ENCODE data around the gene CFAP100.

CFAP100 gene

GRCh38 chr3:126370606-126371005 is 24.1 kb upstream of the CFAP100 start:
- Histone ChIP-seq H3K79me2 (ENCODE audit: insufficient read depth, low read length) (no peaks in the 10 kb centered on the region), H3F3A (ENCODE audit: insufficient read depth, low read length) (no peaks in the 10 kb centered on the region)

DNA sequence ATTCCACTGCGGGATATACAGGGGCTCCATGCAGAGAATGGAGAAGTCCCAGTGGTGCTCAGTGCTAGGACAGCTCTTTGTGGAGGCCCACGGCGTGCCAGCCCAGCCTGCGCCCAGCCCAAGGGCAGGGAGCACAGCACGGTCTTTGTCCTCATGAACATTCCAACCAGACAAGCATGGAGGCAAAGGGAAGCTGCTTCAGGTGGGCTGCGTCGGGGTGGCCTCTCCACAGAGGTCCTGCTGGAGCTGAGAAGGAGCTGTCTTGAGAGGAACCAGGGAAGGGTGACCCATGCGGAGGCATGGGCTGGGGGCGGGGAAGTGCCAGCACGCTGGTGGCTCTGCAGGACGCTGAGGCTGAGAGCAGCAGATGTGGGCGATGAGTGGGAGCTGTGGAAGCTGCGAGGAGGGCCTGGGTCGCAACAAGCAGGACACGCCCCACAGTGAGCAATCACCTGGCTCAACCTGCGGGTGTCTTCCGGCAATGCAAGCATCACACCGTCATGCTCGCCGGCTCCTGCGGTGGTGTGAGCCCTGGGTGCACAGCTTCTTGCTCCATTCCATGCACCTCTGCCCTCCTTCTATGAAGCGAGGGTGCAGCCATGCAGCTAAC is 23.5 kb upstream of the CFAP100 start:
- no peak overlapping the region for H3K4me2 ChIP-seq (ENCODE audit: low read length)
- H3K27me3 ChIP-seq (ENCODE audit: insufficient read depth, low read length), result no peaks in the 10 kb centered on the region
- no peak overlapping the region for H3K27ac ChIP-seq (ENCODE audit: low read depth, low read length, poor library complexity, severe bottlenecking)
- H3K4me3 ChIP-seq (ENCODE audit: low read depth, low read length, poor library complexity, severe bottlenecking), result no peak overlapping the region
- no peaks in the 10 kb centered on the region for H3K36me3 ChIP-seq (ENCODE audit: insufficient read depth, low read length)
- H3F3A ChIP-seq (ENCODE audit: insufficient read depth, low read length), result no peaks in the 10 kb centered on the region
- no peaks in the 10 kb centered on the region for H4K20me1 ChIP-seq (ENCODE audit: insufficient read depth, low read length)
- no peaks in the 10 kb centered on the region for H3K4me1 ChIP-seq (ENCODE audit: insufficient read depth, low read length, severe bottlenecking)
- H3K79me2 ChIP-seq (ENCODE audit: insufficient read depth, low read length), result no peaks in the 10 kb centered on the region
- TF ChIP-seq CTCF (IDR thresholded peaks at IDR 0.05; ENCODE audit: low read length), result no peak
- TF ChIP-seq EZH2 (IDR thresholded peaks at IDR 0.05; ENCODE audit: borderline replicate concordance, low read length), result no peak
- no peak overlapping the region for H2AFZ ChIP-seq (ENCODE audit: low read length)
- H3K9me2 ChIP-seq (ENCODE audit: low read depth, low read length), result no peaks in the 10 kb centered on the region
- H3K9me3 ChIP-seq (ENCODE audit: low read length), result no peaks in the 10 kb centered on the region
- H3K9ac ChIP-seq (ENCODE audit: low read length), result no peak overlapping the region

More at GRCh38 chr3:126370606-126371005, 24.1 kb upstream of the CFAP100 start:
- Histone ChIP-seq H3K9ac (ENCODE audit: low read length) (no peak overlapping the region), H3K4me1 (ENCODE audit: insufficient read depth, low read length, severe bottlenecking) (no peaks in the 10 kb centered on the region), H3K9me3 (ENCODE audit: low read length) (no peaks in the 10 kb centered on the region), H3K27ac (ENCODE audit: low read depth, low read length, poor library complexity, severe bottlenecking) (no peak overlapping the region), H3K4me3 (ENCODE audit: low read depth, low read length, poor library complexity, severe bottlenecking) (no peak overlapping the region), H2AFZ (ENCODE audit: low read length) (no peak overlapping the region), H3K4me2 (ENCODE audit: low read length) (no peak overlapping the region), H3K9me2 (ENCODE audit: low read depth, low read length) (no peaks in the 10 kb centered on the region), H4K20me1 (ENCODE audit: insufficient read depth, low read length) (no peaks in the 10 kb centered on the region), H3K36me3 (ENCODE audit: insufficient read depth, low read length) (no peaks in the 10 kb centered on the region), H3K27me3 (ENCODE audit: insufficient read depth, low read length) (no peaks in the 10 kb centered on the region)
- no peak for TF ChIP-seq EZH2 (IDR thresholded peaks at IDR 0.05; ENCODE audit: borderline replicate concordance, low read length)
- no peak for TF ChIP-seq CTCF (IDR thresholded peaks at IDR 0.05; ENCODE audit: low read length)

DNA sequence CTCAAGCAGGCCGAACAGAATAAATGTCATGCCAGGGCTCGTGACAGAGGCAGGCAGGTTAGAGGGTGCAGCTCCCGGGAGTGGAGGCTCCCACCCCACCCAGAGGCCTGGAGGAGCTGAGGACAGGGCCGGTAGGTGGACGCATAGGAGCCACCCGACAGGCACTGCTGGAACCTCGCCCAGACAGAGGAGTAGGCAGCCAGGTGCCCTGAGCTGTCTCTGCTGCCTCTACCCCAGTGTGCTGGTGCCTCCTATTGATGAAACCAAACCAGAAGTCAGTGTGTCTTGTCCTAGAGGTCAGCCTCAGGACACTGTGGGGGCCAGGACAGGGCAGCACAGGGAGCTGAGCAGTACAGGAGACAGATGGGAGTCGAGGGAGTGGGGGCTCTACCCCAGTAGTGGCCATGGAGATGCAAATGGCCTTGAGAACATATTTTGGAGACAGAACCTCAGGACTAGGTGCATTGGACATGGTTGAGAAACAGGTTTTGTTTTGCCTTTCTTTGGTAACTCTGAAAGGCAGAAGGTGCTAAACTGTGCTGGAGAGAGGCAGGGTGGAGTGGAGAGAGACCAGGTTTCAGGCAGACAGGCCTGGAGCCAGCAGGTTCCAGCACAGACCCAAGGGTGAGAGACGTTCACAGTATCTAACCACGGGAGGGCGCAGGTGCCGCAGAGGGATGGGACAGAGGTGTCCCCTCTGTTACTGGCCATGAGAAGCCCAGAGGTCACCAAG is 22.1 kb upstream of the CFAP100 start:
- H3F3A ChIP-seq (ENCODE audit: insufficient read depth, low read length), result no peaks in the 10 kb centered on the region
- 0 out of 2 replicates have a peak, but pooled peaks cover 5% of the 10 kb centered on the region for H3K27me3 ChIP-seq (ENCODE audit: insufficient read depth, low read length)
- no peaks in the 10 kb centered on the region for H3K4me1 ChIP-seq (ENCODE audit: insufficient read depth, low read length, severe bottlenecking)
- no peak for TF ChIP-seq EZH2 (IDR thresholded peaks at IDR 0.05; ENCODE audit: borderline replicate concordance, low read length)
- TF ChIP-seq CTCF (IDR thresholded peaks at IDR 0.05; ENCODE audit: low read length), result no peak
- no peaks in the 10 kb centered on the region for H3K79me2 ChIP-seq (ENCODE audit: insufficient read depth, low read length)
- no peaks in the 10 kb centered on the region for H3K9me3 ChIP-seq (ENCODE audit: low read length)
- no peak overlapping the region for H3K4me2 ChIP-seq (ENCODE audit: low read length)
- H3K27ac ChIP-seq (ENCODE audit: low read depth, low read length, poor library complexity, severe bottlenecking), result no peak overlapping the region
- H3K36me3 ChIP-seq (ENCODE audit: insufficient read depth, low read length), result no peaks in the 10 kb centered on the region
- no peak overlapping the region for H2AFZ ChIP-seq (ENCODE audit: low read length)
- H3K9me2 ChIP-seq (ENCODE audit: low read depth, low read length), result no peaks in the 10 kb centered on the region
- H3K9ac ChIP-seq (ENCODE audit: low read length), result no peak overlapping the region
- H3K4me3 ChIP-seq (ENCODE audit: low read depth, low read length, poor library complexity, severe bottlenecking), result no peak overlapping the region
- H4K20me1 ChIP-seq (ENCODE audit: insufficient read depth, low read length), result no peaks in the 10 kb centered on the region

Measured in OCI-LY1 (cell line).